ENCODE measurements around the gene IGF2BP2.

GRCh38 chr3:185631108-185631507, 193.7 kb downstream of the IGF2BP2 start:
- TF ChIP-seq EP300 (IDR thresholded peaks at IDR 0.05) (no peak), CTCF (IDR thresholded peaks at IDR 0.05) (no peak), POLR2AphosphoS5 (IDR thresholded peaks at IDR 0.05) (no peak), POLR2A (IDR thresholded peaks at IDR 0.05) (no peak)

Data from upper lobe of left lung (tissue), 4 donors.